GM23248 (cell line): ENCODE data around the gene ABCC6.
"Not testable (repeated sequence)": the region's sequence is repeated elsewhere in the genome, so short reads cannot be mapped to it uniquely, and the experiment has no call there.

Experiments used
- EZH2 ChIP-seq: fragments of 200-600 bp; sonication (generic); IDR thresholded peaks from 2 replicates; pipeline ENCODE4 v1.6.1; 2018; ENCODE audit warnings: antibody characterized with exemption, mild to moderate bottlenecking; ENCODE audit not compliant: insufficient read depth, poor library complexity, severe bottlenecking
- EZH2phosphoT487 ChIP-seq: fragments of 200-600 bp; sonication (generic); IDR thresholded peaks from 2 replicates; pipeline ENCODE4 v1.6.1; 2018; ENCODE audit warnings: antibody characterized with exemption, moderate library complexity, mild to moderate bottlenecking, low read depth; ENCODE audit not compliant: insufficient read depth

- TF ChIP-seq EZH2, EZH2phosphoT487: not testable (repeated sequence)
These were observed 24.1 kb upstream of the ABCC6 start for GRCh38 chr16:16247439-16247838.
